Liver (tissue), 9 donors: ENCODE results near the gene SLC51A. TPM values are rescaled to one million over a fixed set of nuclear protein-coding genes. Genes with fewer than 3 reads are reported as not detected.

Experiments
- DNase-seq: peaks from one replicate; pipeline ENCODE4 v3.0.0-alpha.2; 2017; ENCODE audit warnings: low spot score
- H3K27ac ChIP-seq, 2 donors: one replicate each; pipeline ENCODE4 v1.7.0; 2013; ENCODE audit warnings: inconsistent platforms in 2 of 2, low read length in 2 of 2, control low read depth in 1 of 2, low read depth in 1 of 2, mild to moderate bottlenecking in 1 of 2
- H3K27me3 ChIP-seq, 4 donors: one replicate each; pipeline versions ENCODE4 v1.6.1 to v1.7.0; 2013; ENCODE audit warnings: low read length in 3 of 4, inconsistent platforms in 1 of 4, mild to moderate bottlenecking in 1 of 4, moderate library complexity in 1 of 4; ENCODE audit not compliant: control insufficient read depth in 4 of 4, insufficient read depth in 4 of 4
- H3K36me3 ChIP-seq, 4 donors: one replicate each; pipeline versions ENCODE4 v1.6.1 to v1.7.0; 2013; ENCODE audit warnings: low read length in 3 of 4, mild to moderate bottlenecking in 3 of 4, low read depth in 1 of 4, moderate library complexity in 1 of 4; ENCODE audit not compliant: control insufficient read depth in 4 of 4, insufficient read depth in 3 of 4
- H3K4me1 ChIP-seq, 4 donors: one replicate each; pipeline versions ENCODE4 v1.6.1 to v1.7.0; 2013; ENCODE audit warnings: low read length in 3 of 4, mild to moderate bottlenecking in 3 of 4, moderate library complexity in 1 of 4; ENCODE audit not compliant: control insufficient read depth in 4 of 4, insufficient read depth in 4 of 4
- H3K4me3 ChIP-seq, 3 donors: one replicate each; pipeline versions ENCODE4 v1.6.1 to v1.7.0; 2013; ENCODE audit warnings: low read length in 3 of 3, control low read depth in 1 of 3, low read depth in 1 of 3, mild to moderate bottlenecking in 1 of 3
- H3K9ac ChIP-seq, 2 donors: one replicate each; pipeline ENCODE4 v1.7.0; 2013; ENCODE audit warnings: low read length in 2 of 2, mild to moderate bottlenecking in 2 of 2, moderate library complexity in 2 of 2, control low read depth in 1 of 2, low read depth in 1 of 2
- H3K9me3 ChIP-seq, 4 donors: one replicate each; pipeline versions ENCODE4 v1.6.1 to v1.7.0; 2013; ENCODE audit warnings: low read length in 3 of 4; ENCODE audit not compliant: control insufficient read depth in 4 of 4
- EGR1 ChIP-seq, 2 donors: IDR thresholded peaks; 2 replicates each; pipeline ENCODE4 v1.6.1; 2016 to 2018; ENCODE audit warnings: antibody characterized with exemption in 2 of 2, low read depth in 2 of 2
- FOXA1 ChIP-seq: IDR thresholded peaks from 2 replicates; pipeline ENCODE4 v1.6.1; 2016; ENCODE audit warnings: antibody characterized with exemption
- FOXA2 ChIP-seq: IDR thresholded peaks from 2 replicates; pipeline ENCODE4 v1.6.1; 2016; ENCODE audit warnings: antibody characterized with exemption
- GABPA ChIP-seq, 2 donors: IDR thresholded peaks in 1 of 2; conservative IDR thresholded peaks in 1 of 2; 2 replicates each; pipeline ENCODE4 v1.6.1; 2016; ENCODE audit warnings: antibody characterized with exemption in 2 of 2, mild to moderate bottlenecking in 1 of 2, moderate library complexity in 1 of 2
- HNF4A ChIP-seq, 2 donors: conservative IDR thresholded peaks; 2 replicates each; pipeline ENCODE4 v1.6.1; 2016; ENCODE audit warnings: antibody characterized with exemption in 2 of 2, mild to moderate bottlenecking in 2 of 2
- HNF4G ChIP-seq: IDR thresholded peaks from 2 replicates; pipeline ENCODE4 v1.6.1; 2016; ENCODE audit warnings: antibody characterized with exemption
- JUND ChIP-seq, 2 donors: IDR thresholded peaks; 2 replicates each; pipeline ENCODE4 v1.6.1; 2016; ENCODE audit warnings: antibody characterized with exemption in 2 of 2
- MAX ChIP-seq: IDR thresholded peaks from 2 replicates; pipeline ENCODE4 v1.6.1; 2016; ENCODE audit warnings: antibody characterized with exemption
- NR2F2 ChIP-seq: IDR thresholded peaks from 2 replicates; pipeline ENCODE4 v1.6.1; 2016; ENCODE audit warnings: antibody characterized with exemption
- RAD21 ChIP-seq, 2 donors: IDR thresholded peaks; 2 replicates each; pipeline ENCODE4 v1.6.1; 2016; ENCODE audit warnings: antibody characterized with exemption in 2 of 2, mild to moderate bottlenecking in 2 of 2
- REST ChIP-seq: IDR thresholded peaks from 2 replicates; pipeline ENCODE4 v1.6.1; 2016; ENCODE audit warnings: antibody characterized with exemption, mild to moderate bottlenecking
- RXRA ChIP-seq, 2 donors: IDR thresholded peaks; 2 replicates each; pipeline ENCODE4 v1.6.1; 2017 to 2018; ENCODE audit warnings: antibody characterized with exemption in 2 of 2, mild to moderate bottlenecking in 1 of 2
- SP1 ChIP-seq: IDR thresholded peaks from 2 replicates; pipeline ENCODE4 v1.6.1; 2018; ENCODE audit warnings: antibody characterized with exemption, mild to moderate bottlenecking
- TAF1 ChIP-seq: conservative IDR thresholded peaks from 2 replicates; pipeline ENCODE4 v1.6.1; 2016; ENCODE audit warnings: antibody characterized with exemption, mild to moderate bottlenecking
- YY1 ChIP-seq: IDR thresholded peaks from 2 replicates; pipeline ENCODE4 v1.6.1; 2016; ENCODE audit warnings: antibody characterized with exemption, mild to moderate bottlenecking
- ZBTB33 ChIP-seq: IDR thresholded peaks from 2 replicates; pipeline ENCODE4 v1.6.1; 2016; ENCODE audit warnings: antibody characterized with exemption
- WGBS: extraction: QIAGEN DNeasy Blood & Tissue Kit; methylation state at CpG from one replicate; pipeline ENCODE4 v1.1.7; 2013; 5-methylcytosine and 5-hydroxymethylcytosine counted together
- polyA plus RNA-seq, 2 donors: library from polyadenylated mRNA; stranded (reverse) in 1 of 2; unstranded in 1 of 2; fragments of 200-250 nt in 1 of 2; fragments of >200 nt in 1 of 2; fragmentation: Nextera tagmentation in 1 of 2; extraction: Ambion mirVana in 1 of 2; gene quantifications; one replicate each; pipeline versions ENCODE4 v1.2.1 to v1.2.3, GENCODE V29; 2013 to 2015
- total RNA-seq, 2 donors: library from RNA; depleted of rRNA; stranded (reverse); fragments of >200 nt; gene quantifications; one replicate each; pipeline ENCODE4 v1.2.3, GENCODE V29; 2014
- TF ChIP-seq, protein P1 (sequence below): fragments of 150-350 bp; IDR thresholded peaks from 2 replicates; pipeline ENCODE4 v1.5.1; 2017; ENCODE audit warnings: improper control_type of control experiment, low read depth, low read length; ENCODE audit not compliant: missing input control
- TF ChIP-seq, protein P2 (sequence below): IDR thresholded peaks from 2 replicates; pipeline ENCODE4 v1.6.1; 2016; ENCODE audit warnings: antibody characterized with exemption
- donor health status: healthy.
- donor health status: healthy.
- donor health status: healthy.
- donor health status: healthy.
- donor health status: healthy.

Gene SLC51A
- total and polyA plus RNA-seq, 4 donors = 19.9 to 52.5 (median 46.1) TPM

- WGBS = 93% methylated on average over 19 of the region's 19 CpGs
- H3K9me3 ChIP-seq = no peaks in the 10 kb centered on the region
- no peak overlapping the region for H3K4me3 ChIP-seq
- H3K27me3 ChIP-seq = no peaks in the 10 kb centered on the region
- H3K27ac ChIP-seq = no peak overlapping the region
- H3K4me1 ChIP-seq = peaks cover 0 to 12% (median 6%) of the 10 kb centered on the region in 4 donors
- no peak for DNase-seq
- H3K9ac ChIP-seq = no peak overlapping the region
- TF ChIP-seq FOXA2 = no peak
- TF ChIP-seq FOXA1 = no peak
- no peak for TF ChIP-seq TAF1
- TF ChIP-seq GABPA (IDR thresholded peaks at IDR 0.05 in 1 of 2, conservative IDR thresholded peaks at IDR 0.05 in 1 of 2) = no peak
- TF ChIP-seq RAD21 (IDR thresholded peaks at IDR 0.05) = no peak
- no peak for TF ChIP-seq HNF4G
- TF ChIP-seq, protein P1, sequence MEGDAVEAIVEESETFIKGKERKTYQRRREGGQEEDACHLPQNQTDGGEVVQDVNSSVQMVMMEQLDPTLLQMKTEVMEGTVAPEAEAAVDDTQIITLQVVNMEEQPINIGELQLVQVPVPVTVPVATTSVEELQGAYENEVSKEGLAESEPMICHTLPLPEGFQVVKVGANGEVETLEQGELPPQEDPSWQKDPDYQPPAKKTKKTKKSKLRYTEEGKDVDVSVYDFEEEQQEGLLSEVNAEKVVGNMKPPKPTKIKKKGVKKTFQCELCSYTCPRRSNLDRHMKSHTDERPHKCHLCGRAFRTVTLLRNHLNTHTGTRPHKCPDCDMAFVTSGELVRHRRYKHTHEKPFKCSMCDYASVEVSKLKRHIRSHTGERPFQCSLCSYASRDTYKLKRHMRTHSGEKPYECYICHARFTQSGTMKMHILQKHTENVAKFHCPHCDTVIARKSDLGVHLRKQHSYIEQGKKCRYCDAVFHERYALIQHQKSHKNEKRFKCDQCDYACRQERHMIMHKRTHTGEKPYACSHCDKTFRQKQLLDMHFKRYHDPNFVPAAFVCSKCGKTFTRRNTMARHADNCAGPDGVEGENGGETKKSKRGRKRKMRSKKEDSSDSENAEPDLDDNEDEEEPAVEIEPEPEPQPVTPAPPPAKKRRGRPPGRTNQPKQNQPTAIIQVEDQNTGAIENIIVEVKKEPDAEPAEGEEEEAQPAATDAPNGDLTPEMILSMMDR = no peak
- TF ChIP-seq NR2F2 = no peak
- no peak for TF ChIP-seq EGR1 (IDR thresholded peaks at IDR 0.05; ENCODE audit: low read depth in 2 of 2)
- TF ChIP-seq REST = no peak
- TF ChIP-seq, protein P2, sequence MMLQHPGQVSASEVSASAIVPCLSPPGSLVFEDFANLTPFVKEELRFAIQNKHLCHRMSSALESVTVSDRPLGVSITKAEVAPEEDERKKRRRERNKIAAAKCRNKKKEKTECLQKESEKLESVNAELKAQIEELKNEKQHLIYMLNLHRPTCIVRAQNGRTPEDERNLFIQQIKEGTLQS = no peak
- no peak for TF ChIP-seq ZBTB33
- TF ChIP-seq HNF4A (conservative IDR thresholded peaks at IDR 0.05) = no peak
- TF ChIP-seq MAX = no peak
- TF ChIP-seq RXRA (IDR thresholded peaks at IDR 0.05) = no peak
- TF ChIP-seq SP1 = no peak
- TF ChIP-seq YY1 = no peak
- no peak for TF ChIP-seq JUND (IDR thresholded peaks at IDR 0.05)
- H3K36me3 ChIP-seq = no peaks in the 10 kb centered on the region
Observed at GRCh38 chr3:196175116-196175625, 41.2 kb upstream of the SLC51A start.
